ENCODE data around the gene EDC3.
"Not testable (repeated sequence)": the region's sequence is repeated elsewhere in the genome, so short reads cannot be mapped to it uniquely, and the experiment has no call there.

The EDC3 gene

DNA sequence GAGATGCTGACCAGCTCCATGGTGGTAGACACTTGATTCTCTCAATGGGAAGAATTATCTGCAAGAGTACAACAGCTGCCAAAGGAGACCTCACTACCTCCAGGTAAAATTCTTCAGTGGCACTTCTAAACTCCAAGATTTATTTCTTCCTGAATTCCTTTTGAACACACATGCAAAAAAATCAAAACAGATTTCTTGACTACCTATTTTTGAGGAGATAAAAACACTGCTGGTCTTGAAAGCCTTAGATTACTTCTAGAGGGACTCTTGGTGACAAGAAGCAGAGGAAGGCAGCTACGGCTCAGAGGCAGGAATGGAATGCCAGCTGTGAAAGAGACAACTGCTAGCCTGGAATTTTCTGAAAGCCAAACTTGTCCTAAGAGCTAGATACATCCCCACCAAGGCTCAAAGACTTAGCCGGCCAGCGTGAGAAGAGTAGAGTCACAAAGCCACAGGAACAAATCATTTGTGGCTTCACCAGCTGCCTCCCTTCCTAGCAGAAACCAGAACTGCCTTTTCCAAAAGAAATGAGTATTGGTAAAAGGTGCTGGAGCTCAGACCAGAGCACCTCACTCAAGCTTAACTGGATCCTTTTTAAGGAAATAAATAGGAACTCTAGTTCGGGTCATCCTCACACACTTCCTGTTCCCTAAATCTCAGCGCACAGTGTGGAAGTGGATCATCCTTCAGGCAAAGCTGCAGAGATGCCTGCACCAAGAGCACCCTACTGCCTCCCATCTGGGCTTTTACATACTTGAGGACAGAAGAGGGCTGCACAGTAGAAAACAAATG is 47.6 kb downstream of the EDC3 start:
- DNase-seq = no peak

DNA sequence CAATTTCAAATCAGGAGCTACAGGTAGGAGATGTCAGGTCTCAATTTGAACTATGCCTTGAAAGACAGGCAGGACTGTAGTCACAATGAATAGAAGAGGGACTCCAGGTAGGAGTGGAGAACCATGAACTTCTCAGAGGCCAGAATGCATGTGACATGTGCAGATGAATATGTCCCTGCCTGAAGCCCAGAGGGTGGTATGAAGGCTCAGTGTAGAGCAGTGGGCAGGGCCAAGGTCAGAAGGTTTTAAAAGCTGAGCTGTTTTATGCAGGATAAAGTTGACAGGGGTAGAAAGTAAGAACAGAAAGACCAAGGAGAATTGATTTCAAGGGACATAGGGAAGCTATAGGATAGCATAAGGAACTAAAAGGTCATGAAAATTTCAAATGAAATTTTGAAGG is 49.3 kb downstream of the EDC3 start:
- DNase-seq = no peak

DNA sequence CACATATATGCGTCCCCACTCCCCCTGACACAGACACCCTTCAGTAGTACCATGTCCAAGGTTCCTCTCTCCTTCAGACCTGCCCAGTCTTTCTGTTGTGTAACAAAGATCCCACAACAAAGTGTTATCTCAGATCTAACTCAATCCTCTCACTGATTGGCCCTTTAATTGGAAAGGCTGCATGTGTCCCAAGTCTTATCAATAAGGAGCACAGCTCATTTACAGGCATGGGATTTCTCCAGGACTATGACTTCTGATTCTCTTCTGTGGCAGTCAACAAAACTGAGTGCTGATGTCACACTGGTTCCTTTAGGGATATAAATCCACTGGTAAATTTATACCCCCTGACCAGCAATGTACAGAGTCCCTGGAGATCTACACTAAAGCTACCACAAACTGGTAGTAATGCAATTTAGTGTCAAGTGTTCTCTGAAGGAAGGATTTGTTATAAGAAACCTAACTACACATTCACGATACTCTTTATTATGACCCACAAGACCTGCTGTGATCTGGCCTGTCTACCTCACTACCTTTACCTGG is 52.1 kb downstream of the EDC3 start:
- DNase-seq = no peak

DNA sequence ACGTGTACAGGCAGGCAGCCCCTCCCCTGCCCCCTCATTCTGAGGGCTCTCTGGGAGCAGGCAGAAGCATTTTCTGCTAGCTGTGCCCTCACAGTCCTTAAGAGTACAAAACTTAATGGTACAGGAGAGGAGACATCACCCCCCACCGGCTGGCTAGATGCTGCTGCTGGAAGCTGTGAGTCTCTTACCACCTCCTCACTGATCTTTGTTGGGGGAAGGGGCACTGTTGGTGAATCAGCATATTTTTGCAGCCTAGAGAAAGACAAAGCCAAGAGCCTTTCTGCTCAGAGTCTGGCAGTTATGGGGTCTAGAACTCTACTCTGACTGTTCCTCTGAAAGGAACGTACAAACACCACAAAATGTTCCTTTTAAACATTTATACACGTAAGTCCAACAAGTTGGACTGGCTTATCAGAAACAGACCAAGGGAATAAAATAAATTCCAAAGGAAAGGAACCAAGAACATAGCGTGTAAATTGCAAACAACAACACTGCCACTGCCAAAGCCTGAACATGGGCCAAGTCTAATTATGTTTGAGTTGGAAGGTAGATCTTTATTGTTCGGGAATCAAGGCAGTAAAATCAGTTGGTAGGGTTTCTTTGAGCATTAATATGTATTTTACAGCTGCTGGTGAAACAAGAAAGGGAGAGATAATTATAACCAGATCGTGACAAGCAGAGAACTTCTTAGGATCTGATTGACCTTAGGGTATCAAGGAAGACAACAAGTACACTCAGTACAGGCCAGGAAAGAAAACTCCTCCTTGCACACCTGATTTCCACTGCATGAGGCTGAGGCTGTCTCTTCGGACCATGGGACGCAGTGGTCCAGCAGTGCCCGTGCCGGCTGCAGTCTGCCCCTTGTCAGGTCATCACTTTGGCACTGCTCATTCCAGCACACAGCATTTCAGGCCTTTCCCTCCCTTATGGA is 52.8 kb downstream of the EDC3 start:
- DNase-seq = no peak

DNA sequence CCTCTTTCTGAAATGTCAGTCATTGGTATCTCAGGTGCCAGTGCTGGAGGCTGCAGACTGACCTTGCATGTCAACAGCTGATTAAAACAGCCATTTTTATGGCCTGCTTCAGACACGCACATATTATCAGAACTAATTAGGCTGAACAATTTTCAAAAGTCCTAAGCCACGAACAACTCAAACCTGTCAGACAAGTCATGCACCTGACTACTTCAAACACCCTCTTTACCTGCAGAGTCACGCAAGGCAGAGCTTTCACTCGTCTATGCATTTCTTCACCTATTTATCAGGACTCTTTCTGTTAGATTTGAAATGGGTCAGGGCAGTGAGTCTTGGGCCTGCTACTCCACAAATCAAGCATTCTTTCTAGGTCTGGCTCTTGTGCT is 53.5 kb downstream of the EDC3 start:
- DNase-seq = no peak

DNA sequence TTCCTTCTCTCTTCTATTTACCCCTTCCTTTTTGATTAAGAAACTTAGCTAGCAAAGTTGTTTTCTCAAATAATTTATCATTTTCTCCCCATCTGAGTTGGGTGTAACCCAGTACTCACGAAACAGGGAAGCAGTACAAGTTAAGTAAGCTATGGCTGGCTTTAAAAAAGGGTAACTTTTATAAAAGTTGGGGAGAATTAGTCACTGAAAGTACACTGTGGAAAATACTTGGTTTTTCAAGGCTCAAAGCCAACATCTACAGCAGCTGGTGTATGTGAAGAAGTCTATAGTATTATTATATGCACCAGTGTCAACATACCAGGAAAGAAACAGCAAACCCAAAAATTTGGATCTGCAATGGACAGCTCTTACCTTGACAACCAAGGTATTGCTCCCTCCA is 54.7 kb downstream of the EDC3 start:
- no peak for DNase-seq

DNA sequence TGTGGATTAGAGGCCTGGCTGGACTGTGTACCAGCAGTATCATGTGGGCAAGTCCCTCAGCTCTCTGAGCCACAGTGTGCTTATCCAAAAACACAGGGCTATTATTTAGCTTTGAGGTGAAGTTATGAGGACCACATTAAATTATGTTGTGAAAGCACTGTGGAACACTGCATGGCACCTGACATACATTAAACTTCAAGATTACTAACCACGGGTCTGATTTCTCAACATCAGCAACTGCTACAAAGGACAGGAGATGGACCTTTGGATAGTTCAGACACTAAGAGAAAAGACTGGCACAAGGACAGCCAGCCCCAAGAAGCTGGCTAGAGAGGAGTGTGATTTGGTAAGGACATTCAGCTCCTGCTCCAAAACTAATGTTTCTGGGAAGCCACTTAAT is 58.8 kb downstream of the EDC3 start:
- no peak for DNase-seq

DNA sequence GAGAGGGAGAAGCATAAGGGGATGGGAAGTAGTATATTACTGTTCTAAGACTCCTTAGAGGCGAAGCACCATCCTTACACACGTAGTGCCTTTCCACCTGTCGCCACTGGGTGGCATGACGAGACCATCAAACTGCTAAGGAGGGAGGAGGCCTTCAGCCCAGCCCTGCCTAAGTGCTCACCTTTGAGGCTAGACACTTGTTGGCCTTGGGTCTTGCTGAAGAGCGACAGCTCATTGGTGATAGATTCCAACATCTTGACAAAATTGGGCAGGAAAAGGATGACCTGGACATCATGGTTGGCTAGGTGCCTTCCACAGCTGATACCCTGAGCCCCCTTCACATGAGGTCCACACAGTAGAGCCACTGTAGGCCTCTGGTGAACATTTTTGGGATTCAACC is 60.6 kb downstream of the EDC3 start:
- DNase-seq = peak; percentile 81

DNA sequence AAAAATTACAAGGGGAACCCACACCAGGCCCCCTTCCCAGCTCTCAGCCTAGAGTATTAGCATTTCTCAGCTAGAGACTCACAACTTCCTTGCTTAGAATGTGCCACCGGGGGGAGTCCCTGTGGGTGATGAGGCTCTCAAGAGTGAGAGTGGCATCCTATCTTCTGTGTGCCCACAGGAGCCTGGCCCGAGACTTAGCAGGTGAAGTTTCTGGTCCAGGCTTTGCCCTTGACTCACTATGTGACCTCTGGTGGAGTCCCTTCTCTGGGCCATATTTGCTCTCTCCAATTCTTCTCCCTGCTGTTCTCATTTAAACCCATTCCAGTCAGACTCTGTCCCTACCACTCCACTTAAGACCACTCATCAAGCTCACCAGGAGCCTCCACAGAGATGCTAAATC is 62.0 kb downstream of the EDC3 start:
- no peak for DNase-seq

DNA sequence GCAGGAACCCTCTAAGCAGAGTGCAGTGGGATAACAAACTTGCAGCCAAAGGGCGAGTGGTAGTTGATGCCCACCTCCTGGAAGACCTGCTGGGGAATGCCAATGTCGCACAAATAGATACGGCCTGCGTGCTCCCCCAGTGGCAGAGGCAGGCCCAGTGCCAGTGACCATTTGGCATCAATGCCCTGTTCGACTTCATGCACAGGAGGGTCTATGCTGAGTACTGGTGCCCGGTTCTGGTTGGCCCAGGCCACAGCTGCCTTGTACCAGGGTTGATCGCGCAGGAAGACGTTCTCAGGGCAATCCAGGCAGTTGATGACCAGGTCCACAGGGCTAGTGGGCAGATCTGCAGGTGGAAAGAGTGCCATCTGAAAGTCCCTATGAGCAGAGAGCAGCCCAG is 63.2 kb downstream of the EDC3 start:
- no peak for DNase-seq

DNA sequence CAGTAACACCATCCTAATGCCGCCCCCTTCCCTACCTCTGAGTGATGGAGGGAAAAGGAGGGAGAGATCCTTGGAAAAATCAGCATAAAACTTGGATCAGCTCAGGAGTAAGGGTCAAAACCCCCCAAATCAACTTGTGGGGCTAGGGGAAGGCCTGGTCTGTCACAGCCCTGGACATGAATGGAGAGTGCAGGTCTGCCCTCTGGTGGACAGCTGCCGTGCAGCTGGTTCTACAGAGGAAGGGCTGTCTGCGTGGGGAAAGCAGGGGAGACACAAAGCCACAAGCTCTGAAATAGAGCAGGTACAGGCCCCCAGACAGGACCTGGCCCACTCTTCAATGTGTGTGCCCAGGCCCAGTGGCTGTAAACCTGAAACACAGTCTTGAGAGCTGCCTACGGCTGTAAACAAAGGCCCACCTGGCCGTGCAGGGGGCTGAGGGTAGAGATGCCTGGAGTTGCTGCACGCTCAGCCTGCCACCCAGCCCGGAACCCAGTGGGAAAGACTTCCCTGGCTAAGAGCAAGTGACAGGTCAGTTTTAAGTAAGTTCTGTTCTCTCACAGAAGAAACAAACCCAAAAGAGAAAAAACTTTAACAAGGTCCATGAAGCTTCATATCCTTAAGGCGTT is 63.8 kb downstream of the EDC3 start:
- peak; percentile 61 for DNase-seq

DNA sequence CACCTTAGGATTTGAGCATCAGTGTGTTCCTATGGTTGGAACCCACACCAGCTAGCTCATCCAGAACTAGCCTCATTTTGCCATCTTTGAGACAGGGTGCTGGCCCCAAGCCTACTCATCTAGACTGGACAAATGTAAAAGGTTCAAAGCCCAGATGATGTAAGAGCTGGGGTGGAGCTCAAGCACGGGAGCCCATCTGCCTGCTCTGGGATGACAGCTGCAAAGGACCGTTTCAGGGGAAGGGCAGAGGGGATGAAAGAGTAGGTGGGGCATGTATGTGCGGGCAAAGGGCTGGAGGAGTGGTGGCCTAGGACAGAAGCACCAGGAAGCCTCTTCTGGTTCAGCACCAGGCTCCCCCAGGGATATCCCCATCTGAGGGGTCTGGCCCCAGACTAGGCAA is 64.4 kb downstream of the EDC3 start:
- no peak for DNase-seq

DNA sequence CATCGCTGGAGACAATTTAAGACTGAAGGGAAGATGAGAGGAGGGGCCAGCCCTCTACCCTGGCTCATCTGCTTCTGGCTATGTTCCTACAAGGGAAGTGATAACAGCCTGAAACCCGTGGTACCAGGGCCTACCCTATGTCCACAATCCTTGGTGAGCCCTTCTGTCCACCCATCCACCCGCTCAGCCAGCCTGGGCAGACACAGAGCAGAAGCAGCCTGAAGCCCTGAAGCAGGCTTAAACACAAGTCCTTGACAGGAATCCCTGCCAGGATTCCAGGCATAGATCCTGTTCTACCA is 64.8 kb downstream of the EDC3 start:
- DNase-seq = no peak

DNA sequence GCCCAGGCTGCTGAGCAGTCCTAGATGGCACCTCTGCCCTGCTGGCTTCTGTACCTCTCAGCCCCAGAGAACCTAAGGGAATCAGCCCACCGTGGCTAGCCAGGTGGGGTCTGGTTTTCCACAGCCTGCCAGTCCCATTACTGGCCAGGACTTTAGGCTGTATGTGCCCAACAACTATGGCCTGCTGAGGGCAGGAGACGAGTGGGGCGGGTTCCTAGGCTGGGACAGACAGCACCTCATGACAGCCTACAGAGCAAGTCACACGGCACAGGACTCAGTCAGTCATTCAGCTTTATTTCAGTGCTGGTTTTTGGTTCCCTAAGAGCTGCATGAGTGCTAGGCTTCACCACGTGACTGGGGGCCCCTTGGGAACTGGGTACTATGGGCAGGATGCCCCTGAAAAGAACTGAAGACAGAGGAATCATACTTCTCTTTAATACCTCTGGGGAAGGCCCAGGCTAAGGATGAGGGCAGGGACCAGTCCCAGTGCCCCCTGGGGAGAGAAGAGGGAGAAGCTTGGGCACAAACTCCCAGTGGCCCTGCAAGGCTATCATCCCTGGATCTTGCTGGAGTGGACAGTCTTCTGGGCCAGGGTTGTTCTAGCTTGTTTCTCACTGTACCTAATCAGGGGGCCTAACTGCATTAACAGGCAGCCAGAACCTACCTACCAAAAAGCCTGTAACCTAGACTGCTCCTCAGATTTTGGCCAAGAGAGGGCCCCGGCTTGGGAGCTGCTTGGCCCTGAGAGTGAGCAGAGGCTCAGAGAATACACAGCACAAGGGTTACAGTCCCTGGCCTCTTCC is 65.3 kb downstream of the EDC3 start:
- DNase-seq = no peak

DNA sequence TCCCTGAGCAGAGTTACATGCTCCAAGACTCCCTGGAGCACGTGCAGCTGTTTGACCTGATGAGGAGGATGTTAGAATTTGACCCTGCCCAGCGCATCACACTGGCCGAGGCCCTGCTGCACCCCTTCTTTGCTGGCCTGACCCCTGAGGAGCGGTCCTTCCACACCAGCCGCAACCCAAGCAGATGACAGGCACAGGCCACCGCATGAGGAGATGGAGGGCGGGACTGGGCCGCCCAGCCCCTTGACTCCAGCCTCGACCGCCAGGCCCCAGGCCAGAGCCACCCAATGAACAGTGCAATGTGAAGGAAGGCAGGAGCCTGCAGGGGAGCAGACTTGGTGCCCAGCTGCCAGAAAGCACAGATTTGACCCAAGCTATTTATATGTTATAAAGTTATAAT is 66.1 kb downstream of the EDC3 start:
- not testable (repeated sequence) for DNase-seq

DNA sequence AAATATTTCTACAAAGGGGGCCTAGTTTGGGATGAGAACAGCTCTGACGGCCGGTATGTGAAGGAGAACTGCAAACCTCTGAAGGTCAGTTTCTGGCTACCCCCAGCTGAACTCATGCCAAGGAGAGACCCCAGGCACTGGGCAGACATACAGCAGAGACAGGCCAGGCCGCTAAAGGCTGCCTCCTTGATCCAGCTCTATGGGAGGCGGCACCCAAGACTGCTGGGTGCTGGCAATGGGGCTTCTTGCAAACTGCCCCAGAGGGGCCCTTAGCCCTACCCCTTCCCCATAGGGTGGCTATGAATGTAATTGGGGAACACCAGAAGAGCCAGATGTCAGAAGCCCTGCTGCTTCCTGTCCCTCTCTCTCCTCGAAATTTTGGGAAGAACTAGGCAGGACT is 66.9 kb downstream of the EDC3 start:
- no peak for DNase-seq

DNA sequence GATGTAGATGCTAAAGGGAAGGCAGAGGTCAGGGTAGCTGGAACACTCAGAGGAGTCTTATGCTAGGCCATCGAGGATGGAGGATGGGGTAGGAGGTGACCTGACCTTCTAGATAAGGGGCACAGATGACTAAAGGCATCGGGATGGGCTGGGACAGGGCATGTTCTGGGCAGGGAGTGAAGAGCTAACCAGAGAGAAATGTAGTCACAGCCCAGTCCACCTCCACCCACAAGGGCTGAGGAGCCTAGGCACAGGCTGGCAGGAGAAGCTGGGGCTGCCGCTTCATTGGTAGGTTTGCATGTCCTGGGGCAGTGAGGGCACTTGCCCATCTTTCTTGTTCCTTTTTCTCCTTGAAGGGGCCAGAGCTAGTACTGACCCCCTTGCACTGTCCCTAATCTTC is 67.6 kb downstream of the EDC3 start:
- no peak for DNase-seq

DNA sequence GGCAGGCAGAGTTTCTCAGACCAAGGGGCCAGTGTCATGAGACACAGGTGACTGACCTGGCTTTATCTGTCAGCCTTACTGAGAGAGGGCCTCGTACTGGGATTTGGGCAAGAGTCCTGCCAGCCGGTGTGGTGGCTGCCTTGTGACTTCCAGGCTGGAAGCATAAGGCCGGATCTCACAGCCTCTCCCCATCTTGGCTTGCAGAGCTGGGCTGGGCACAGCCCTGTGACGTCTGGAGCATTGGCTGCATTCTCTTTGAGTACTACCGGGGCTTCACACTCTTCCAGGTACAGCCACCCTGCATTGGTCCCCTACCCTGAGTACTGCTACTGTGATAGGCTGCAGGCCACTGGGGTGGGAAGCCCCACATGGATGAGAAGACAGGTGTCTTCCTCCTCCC is 68.1 kb downstream of the EDC3 start:
- DNase-seq = no peak

DNA sequence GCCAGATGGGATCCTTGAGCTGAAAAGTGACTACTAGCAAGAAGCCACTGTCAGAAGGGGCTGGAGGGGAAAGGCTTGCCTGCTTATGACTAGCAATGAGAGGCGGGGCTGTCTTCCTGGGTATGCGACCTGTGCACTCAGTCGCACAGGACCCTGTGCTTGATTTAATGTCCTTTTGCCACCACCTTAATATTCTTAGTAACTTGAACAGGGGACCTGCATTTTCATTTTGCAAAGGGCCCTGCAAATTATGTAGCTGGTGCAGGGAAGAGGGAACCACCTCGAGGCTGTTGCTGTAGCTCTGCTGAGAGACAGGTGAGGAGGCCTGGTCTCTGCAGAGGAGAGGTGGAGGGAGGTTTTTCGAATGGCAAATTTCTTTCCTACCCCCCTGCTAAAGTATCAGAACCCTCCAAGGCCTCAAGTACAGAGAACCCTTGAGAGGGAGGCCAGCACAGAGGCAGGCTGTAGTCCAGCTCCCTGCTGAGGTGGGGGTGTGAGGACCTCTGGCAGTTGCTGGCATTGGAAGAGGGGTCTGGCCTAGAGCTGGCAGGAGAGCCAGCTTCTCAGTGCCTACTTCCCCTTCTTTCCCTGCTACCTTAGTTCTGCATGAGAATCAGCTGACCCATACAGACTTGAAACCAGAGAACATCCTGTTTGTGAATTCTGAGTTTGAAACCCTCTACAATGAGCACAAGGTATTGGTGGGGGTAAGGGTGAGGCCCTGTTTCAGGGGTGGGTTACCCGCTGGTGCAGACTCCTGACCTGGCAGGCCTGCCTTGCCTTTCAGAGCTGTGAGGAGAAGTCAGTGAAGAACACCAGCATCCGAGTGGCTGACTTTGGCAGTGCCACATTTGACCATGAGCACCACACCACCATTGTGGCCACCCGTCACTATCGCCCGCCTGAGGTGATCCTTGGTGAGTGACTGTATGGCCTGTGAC is 68.8 kb downstream of the EDC3 start:
- no peak for DNase-seq

DNA sequence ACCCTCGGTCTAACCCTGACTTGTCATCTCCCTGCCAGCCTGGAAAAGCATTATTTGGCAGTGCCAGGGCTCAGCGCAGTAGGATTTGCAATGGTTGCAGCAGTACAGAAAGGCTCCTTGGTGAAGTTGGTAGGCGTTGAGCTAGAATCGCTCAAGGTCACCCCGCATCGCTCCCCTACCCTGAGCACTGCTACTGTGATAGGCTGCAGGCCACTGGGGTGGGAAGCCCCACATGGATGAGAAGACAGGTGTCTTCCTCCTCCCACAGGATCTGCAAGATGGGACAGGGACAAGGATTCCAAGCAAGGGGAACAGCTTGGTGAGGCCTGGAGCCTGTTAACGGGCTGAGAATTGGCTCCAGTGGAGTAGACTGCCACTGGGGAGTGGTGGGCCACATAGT is 69.5 kb downstream of the EDC3 start:
- DNase-seq = no peak

DNA sequence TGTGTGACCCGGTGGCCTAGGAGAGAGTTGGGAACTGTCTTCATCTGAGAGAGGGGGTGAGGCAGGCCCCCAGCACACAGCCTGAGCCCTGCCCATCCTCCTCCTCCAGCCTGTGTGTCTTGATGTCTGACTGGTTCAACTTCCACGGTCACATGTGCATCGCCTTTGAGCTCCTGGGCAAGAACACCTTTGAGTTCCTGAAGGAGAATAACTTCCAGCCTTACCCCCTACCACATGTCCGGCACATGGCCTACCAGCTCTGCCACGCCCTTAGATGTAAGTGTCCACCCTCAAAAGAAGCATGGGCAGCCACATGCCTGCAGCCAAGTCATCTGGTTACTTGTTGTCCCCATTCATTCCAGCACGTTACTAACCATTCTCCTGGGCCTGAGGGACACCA is 70.1 kb downstream of the EDC3 start:
- no peak for DNase-seq

All from activated CD4-positive, alpha-beta T cell treated with anti-CD3 and anti-CD28 coated beads, Interleukin-2, amount 50 U/mL, for 16 hours (primary cell).